Fibroblast of the aortic adventitia (primary cell): Measurements from ENCODE around the gene LCN6. TPM values are rescaled to one million over a fixed set of nuclear protein-coding genes. Genes with fewer than 3 reads are reported as not detected.

Experiments
- DNase-seq: peaks from one replicate; pipeline ENCODE4 v3.0.0-alpha.2; 2010; ENCODE audit warnings: low read depth
- H3K4me3 ChIP-seq: 2 replicates; pipeline ENCODE4 v1.5.1; 2011; ENCODE audit warnings: low read depth, mild to moderate bottlenecking, control low read depth, low read length, moderate library complexity
- CTCF ChIP-seq: IDR thresholded peaks from 2 replicates; pipeline ENCODE4 v1.5.1; 2011; ENCODE audit warnings: mild to moderate bottlenecking, low read length, control low read depth, inconsistent platforms; ENCODE audit not compliant: insufficient read depth
- total RNA-seq: library from RNA; depleted of rRNA; stranded (reverse); fragments of >200 nt; gene quantifications from 2 replicates; pipeline ENCODE4 v1.2.3, GENCODE V29; 2012; ENCODE audit warnings: low replicate concordance

Gene LCN6
- total RNA-seq, 1 donor, result not detected

GRCh38 chr9:136723362-136723976 lies 24.9 kb downstream of the LCN6 start:
- DNase-seq, result no peak
- TF ChIP-seq CTCF, result no peak
- no peak overlapping the region for H3K4me3 ChIP-seq

- TF ChIP-seq CTCF, result no peak
- DNase-seq, result no peak
- no peak overlapping the region for H3K4me3 ChIP-seq
Observed at GRCh38 chr9:136722969-136723356, 25.4 kb downstream of the LCN6 start.

GRCh38 chr9:136722093-136722968 lies 26.0 kb downstream of the LCN6 start:
- H3K4me3 ChIP-seq, result no peak overlapping the region
- no peak for TF ChIP-seq CTCF
- DNase-seq, result no peak

- TF ChIP-seq CTCF, result no peak
- peak; percentile 66 for DNase-seq
- no peak overlapping the region for H3K4me3 ChIP-seq
Observed at GRCh38 chr9:136721339-136722092, 26.8 kb downstream of the LCN6 start.

GRCh38 chr9:136720898-136721338 lies 27.4 kb downstream of the LCN6 start:
- no peak for DNase-seq
- H3K4me3 ChIP-seq, result no peak overlapping the region
- no peak for TF ChIP-seq CTCF

- TF ChIP-seq CTCF, result no peak
- no peak for DNase-seq
- no peak overlapping the region for H3K4me3 ChIP-seq
Observed at GRCh38 chr9:136720251-136720897, 28.0 kb downstream of the LCN6 start.
